ENCODE results near the gene SPAG5.

SPAG5 gene

GRCh38 chr17:28551421-28552175 lies 47.2 kb downstream of the SPAG5 start:
- Histone ChIP-seq H3K9me3 (ENCODE audit: control insufficient read depth in 2 of 2, low read length in 2 of 2) (no peaks in the 10 kb centered on the region), H3K4me3 (ENCODE audit: low read length in 2 of 2) (peak overlapping the region; percentile 74 to 81), H3K9ac (ENCODE audit: low read length in 2 of 2) (peak overlapping the region; percentile 52 to 64), H3K27me3 (ENCODE audit: control insufficient read depth in 1 of 2, insufficient read depth in 2 of 2, low read length in 2 of 2) (no peaks in the 10 kb centered on the region), H3K4me1 (ENCODE audit: control insufficient read depth, insufficient read depth, low read length) (peaks cover 25% of the 10 kb centered on the region), H3K27ac (ENCODE audit: low read length) (peak overlapping the region; percentile 37), H3K36me3 (ENCODE audit: control insufficient read depth in 2 of 2, insufficient read depth in 2 of 2, low read length in 2 of 2) (peaks cover 20 to 36% of the 10 kb centered on the region in 2 donors)

DNA sequence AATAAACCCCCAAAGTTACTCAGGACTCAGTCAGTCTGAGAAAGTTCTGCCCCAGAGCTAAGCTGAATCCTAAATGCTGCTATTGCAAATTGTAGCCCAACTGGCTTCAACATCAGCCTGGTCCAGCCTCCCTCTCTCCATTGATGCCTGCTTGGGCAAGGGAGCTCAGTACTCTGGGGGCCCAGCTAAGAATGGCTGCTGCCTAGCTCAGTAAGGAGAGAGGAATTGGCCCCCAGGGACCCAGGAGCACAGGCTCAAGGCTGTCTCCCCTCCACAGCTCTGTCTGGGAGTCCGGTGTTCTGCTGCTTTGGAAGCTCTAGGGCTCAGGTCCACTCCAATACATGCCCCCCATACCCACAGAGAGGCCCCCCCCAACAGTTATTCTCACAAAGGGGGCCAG lies 48.0 kb downstream of the SPAG5 start:
- H3K36me3 ChIP-seq (ENCODE audit: control insufficient read depth in 2 of 2, insufficient read depth in 2 of 2, low read length in 2 of 2): peaks cover 17 to 29% of the 10 kb centered on the region in 2 donors
- no peaks in the 10 kb centered on the region for H3K27me3 ChIP-seq (ENCODE audit: control insufficient read depth in 1 of 2, insufficient read depth in 2 of 2, low read length in 2 of 2)
- peaks cover 25% of the 10 kb centered on the region for H3K4me1 ChIP-seq (ENCODE audit: control insufficient read depth, insufficient read depth, low read length)
- H3K9me3 ChIP-seq (ENCODE audit: control insufficient read depth in 2 of 2, low read length in 2 of 2): no peaks in the 10 kb centered on the region
- H3K9ac ChIP-seq (ENCODE audit: low read length in 2 of 2): no peak overlapping the region
- H3K4me3 ChIP-seq (ENCODE audit: low read length in 2 of 2): no peak overlapping the region
- H3K27ac ChIP-seq (ENCODE audit: low read length): no peak overlapping the region

DNA sequence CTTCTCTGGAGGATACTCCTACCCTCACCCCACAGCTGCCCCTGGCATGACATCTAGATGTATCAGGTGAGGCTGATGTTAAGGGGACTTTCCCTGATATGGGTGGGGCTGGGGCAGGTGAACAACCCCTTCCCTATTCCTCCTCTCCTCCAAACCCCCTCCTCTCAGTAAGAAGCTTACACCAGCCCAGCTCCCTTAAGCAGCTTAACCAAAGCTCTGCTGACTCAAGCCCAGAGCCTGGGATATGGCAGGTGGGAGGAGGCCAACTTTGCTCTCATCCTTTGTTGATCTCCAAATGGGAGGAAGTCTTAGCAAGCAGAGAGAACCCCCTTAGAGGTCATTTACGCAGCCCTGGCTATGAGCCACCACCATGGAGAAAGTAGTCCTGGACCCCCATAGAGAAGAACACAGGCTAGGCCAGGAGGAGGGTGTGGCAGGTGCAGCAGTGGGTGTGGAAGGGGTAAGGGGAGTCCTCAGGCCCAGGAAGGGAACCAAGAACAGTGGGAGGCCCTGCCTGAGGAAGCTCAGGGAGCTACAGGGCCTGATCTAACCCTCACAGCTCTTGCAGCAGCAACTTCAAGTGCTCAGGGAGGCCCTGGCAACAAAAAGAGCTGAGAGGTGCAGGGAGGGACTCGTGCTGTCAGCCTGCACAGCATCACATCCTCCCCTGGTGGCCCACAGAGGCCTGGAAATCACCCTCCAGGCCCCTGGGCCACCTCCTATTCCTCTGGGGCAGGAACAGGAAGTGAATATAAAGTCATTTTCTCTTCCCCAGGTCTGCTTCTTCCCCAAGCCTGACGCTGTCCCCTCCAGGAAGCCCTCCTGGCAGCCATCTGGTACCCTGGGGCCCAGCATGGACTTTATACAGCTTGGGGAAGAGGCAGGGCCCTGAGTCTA lies 49.3 kb downstream of the SPAG5 start:
- peak overlapping the region in 1 of 2 donors; percentile 21 for H3K9ac ChIP-seq (ENCODE audit: low read length in 2 of 2)
- H3K36me3 ChIP-seq (ENCODE audit: control insufficient read depth in 2 of 2, insufficient read depth in 2 of 2, low read length in 2 of 2): peaks cover 13 to 21% of the 10 kb centered on the region in 2 donors
- H3K27me3 ChIP-seq (ENCODE audit: control insufficient read depth in 1 of 2, insufficient read depth in 2 of 2, low read length in 2 of 2): no peaks in the 10 kb centered on the region
- H3K9me3 ChIP-seq (ENCODE audit: control insufficient read depth in 2 of 2, low read length in 2 of 2): no peaks in the 10 kb centered on the region
- H3K4me1 ChIP-seq (ENCODE audit: control insufficient read depth, insufficient read depth, low read length): peaks cover 25% of the 10 kb centered on the region
- H3K4me3 ChIP-seq (ENCODE audit: low read length in 2 of 2): no peak overlapping the region
- H3K27ac ChIP-seq (ENCODE audit: low read length): no peak overlapping the region

DNA sequence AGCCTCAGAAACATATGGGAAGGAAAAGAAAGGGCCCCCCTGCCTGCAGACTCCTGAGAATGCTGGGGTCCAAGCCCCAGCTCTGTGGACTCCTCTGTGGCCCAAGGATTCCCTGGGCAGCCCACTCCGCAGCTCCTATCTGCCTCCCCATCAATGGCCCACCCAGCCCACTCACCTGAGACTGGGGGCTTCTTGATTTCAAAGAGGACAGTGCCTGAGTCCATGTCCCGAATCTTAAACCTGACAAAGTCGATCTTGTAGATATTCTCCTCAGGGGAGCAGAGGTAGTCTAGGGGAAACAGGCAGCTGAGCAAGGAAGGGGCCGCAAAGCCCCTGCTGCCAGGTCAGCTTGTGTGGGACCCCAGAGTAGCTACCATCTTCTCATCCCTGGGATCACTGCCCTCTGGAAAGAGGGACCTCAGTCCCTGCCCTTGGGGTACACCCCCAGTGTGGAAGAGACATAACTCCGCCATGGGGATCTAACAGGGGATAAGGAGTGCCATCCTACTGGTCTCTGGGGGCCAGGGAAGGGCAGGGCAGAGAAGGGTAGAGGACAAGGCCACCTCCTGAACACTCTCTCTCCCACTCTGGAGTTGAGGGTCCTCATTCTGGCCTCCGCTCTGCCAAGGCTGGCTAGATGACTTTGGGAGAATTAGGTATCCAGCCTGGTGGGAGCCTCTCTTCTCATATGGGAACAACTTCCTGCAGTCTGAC lies 50.3 kb downstream of the SPAG5 start:
- Histone ChIP-seq H3K4me3 (ENCODE audit: low read length in 2 of 2) (no peak overlapping the region), H3K36me3 (ENCODE audit: control insufficient read depth in 2 of 2, insufficient read depth in 2 of 2, low read length in 2 of 2) (peaks cover 4 to 12% of the 10 kb centered on the region in 2 donors), H3K27me3 (ENCODE audit: control insufficient read depth in 1 of 2, insufficient read depth in 2 of 2, low read length in 2 of 2) (no peaks in the 10 kb centered on the region), H3K27ac (ENCODE audit: low read length) (no peak overlapping the region), H3K4me1 (ENCODE audit: control insufficient read depth, insufficient read depth, low read length) (peaks cover 25% of the 10 kb centered on the region), H3K9me3 (ENCODE audit: control insufficient read depth in 2 of 2, low read length in 2 of 2) (no peaks in the 10 kb centered on the region), H3K9ac (ENCODE audit: low read length in 2 of 2) (no peak overlapping the region)

DNA sequence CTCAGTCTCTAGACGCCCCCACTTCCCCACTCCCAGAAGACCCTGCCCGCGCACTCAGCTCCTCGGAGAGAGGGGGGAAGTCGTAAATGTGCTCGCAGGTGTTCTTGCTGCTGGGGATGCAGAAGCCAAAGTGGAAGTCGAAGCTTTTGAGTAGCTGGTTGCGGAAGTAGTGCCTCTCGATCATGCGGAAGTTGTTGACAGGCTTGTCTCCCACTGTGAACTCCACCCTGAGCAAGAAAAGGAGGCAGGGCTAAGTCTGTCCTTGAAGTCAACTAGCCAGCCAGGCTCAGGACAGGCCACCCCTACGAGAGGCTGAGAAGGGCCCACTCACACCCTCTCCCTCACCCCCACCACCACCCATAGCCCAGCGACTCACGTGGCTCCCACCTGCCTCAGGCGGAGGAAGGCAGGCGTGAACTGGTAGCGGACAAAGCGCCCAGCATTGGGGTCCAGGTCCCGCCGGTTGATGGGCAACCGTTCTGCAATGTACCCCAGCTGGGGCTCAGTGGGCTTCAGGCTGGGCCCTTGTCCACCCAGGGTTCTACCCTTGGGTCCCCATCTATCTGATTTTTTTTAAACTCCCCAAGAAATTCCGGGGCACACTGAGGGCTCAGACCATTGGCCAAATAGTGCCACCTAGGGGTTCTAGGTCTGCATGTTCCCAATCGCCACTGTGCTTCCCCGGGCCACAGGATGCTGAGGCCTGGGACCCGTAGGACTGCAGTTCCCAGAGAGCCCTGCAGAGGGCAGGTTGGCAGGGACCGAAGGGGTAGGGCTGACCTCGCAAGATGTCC lies 51.0 kb downstream of the SPAG5 start:
- Histone ChIP-seq H3K9ac (ENCODE audit: low read length in 2 of 2) (no peak overlapping the region), H3K27me3 (ENCODE audit: control insufficient read depth in 1 of 2, insufficient read depth in 2 of 2, low read length in 2 of 2) (no peaks in the 10 kb centered on the region), H3K27ac (ENCODE audit: low read length) (no peak overlapping the region), H3K4me1 (ENCODE audit: control insufficient read depth, insufficient read depth, low read length) (peaks cover 23% of the 10 kb centered on the region), H3K4me3 (ENCODE audit: low read length in 2 of 2) (no peak overlapping the region), H3K36me3 (ENCODE audit: control insufficient read depth in 2 of 2, insufficient read depth in 2 of 2, low read length in 2 of 2) (peaks cover 4 to 8% of the 10 kb centered on the region in 2 donors), H3K9me3 (ENCODE audit: control insufficient read depth in 2 of 2, low read length in 2 of 2) (no peaks in the 10 kb centered on the region)

GRCh38 chr17:28547096-28547622 lies 51.7 kb downstream of the SPAG5 start:
- Histone ChIP-seq H3K27me3 (ENCODE audit: control insufficient read depth in 1 of 2, insufficient read depth in 2 of 2, low read length in 2 of 2) (no peaks in the 10 kb centered on the region), H3K9ac (ENCODE audit: low read length in 2 of 2) (no peak overlapping the region), H3K36me3 (ENCODE audit: control insufficient read depth in 2 of 2, insufficient read depth in 2 of 2, low read length in 2 of 2) (peaks cover 4 to 8% of the 10 kb centered on the region in 2 donors), H3K9me3 (ENCODE audit: control insufficient read depth in 2 of 2, low read length in 2 of 2) (no peaks in the 10 kb centered on the region), H3K4me3 (ENCODE audit: low read length in 2 of 2) (no peak overlapping the region), H3K4me1 (ENCODE audit: control insufficient read depth, insufficient read depth, low read length) (peaks cover 21% of the 10 kb centered on the region), H3K27ac (ENCODE audit: low read length) (no peak overlapping the region)

- Histone ChIP-seq H3K27ac (ENCODE audit: low read length) (no peak overlapping the region), H3K4me1 (ENCODE audit: control insufficient read depth, insufficient read depth, low read length) (peaks cover 11% of the 10 kb centered on the region), H3K9ac (ENCODE audit: low read length in 2 of 2) (no peak overlapping the region), H3K27me3 (ENCODE audit: control insufficient read depth in 1 of 2, insufficient read depth in 2 of 2, low read length in 2 of 2) (no peaks in the 10 kb centered on the region), H3K4me3 (ENCODE audit: low read length in 2 of 2) (no peak overlapping the region), H3K36me3 (ENCODE audit: control insufficient read depth in 2 of 2, insufficient read depth in 2 of 2, low read length in 2 of 2) (peaks cover 4 to 8% of the 10 kb centered on the region in 2 donors), H3K9me3 (ENCODE audit: control insufficient read depth in 2 of 2, low read length in 2 of 2) (no peaks in the 10 kb centered on the region)
Observed at GRCh38 chr17:28545787-28546415, 52.9 kb downstream of the SPAG5 start.

DNA sequence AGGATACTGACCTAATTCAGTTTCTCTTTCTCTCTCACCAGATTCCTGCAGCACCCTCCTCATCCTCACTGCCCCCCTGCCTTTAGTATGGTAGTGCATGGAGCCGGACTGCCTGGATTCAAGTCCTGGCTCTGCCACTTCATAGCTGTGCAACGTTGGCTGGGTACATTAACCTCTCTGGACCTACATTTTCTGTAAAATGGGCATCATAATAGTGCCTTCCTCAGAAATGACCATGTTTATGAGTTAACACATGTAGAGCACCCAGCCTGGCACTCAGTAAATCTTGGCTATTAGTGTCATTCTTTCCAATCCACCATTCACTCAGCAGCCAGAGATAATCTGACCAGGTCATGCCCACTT lies 53.7 kb downstream of the SPAG5 start:
- H3K27ac ChIP-seq (ENCODE audit: low read length): no peak overlapping the region
- no peak overlapping the region for H3K9ac ChIP-seq (ENCODE audit: low read length in 2 of 2)

DNA sequence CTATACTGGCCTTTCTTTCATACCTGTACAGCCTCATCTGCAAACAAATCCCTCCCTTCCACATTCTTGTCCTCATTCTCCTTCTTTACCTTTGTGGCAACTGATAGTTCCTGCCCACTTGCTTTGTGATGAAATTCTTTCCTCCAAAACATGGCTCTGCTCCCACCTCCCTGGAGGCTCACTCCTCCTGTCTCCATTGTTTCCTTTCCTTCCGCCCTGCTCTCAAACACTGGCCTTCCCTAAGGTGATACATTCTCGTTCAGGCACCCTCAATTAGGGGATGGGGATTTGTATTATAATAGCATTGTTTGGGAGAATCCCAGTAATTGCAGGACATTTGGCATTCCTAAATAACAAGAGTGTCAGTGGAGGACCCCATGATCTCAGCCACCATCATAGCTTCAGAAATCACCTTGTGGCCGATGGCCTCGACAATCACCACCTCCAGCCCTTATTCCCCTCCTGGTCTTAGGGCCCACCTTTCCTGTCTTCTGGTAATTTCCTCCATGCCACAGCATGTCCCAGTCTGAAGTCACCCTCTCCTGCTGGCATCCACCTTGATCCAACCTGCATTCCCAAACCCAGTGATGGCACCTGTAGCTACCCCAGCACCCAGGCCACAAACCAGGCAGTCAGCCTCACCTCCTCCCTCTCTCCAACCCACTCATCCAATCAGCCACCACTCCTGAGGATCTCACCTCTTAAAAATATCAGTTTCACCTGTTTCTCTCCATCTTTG lies 54.3 kb downstream of the SPAG5 start:
- Histone ChIP-seq H3K9ac (ENCODE audit: low read length in 2 of 2) (no peak overlapping the region), H3K9me3 (ENCODE audit: control insufficient read depth in 2 of 2, low read length in 2 of 2) (no peaks in the 10 kb centered on the region), H3K27ac (ENCODE audit: low read length) (no peak overlapping the region), H3K36me3 (ENCODE audit: control insufficient read depth in 2 of 2, insufficient read depth in 2 of 2, low read length in 2 of 2) (peaks cover 4 to 8% of the 10 kb centered on the region in 2 donors), H3K4me3 (ENCODE audit: low read length in 2 of 2) (no peak overlapping the region), H3K27me3 (ENCODE audit: control insufficient read depth in 1 of 2, insufficient read depth in 2 of 2, low read length in 2 of 2) (no peaks in the 10 kb centered on the region), H3K4me1 (ENCODE audit: control insufficient read depth, insufficient read depth, low read length) (peaks cover 8% of the 10 kb centered on the region)

More for the DNA sequence above, 53.7 kb downstream of the SPAG5 start:
- Histone ChIP-seq H3K9me3 (ENCODE audit: control insufficient read depth in 2 of 2, low read length in 2 of 2) (no peaks in the 10 kb centered on the region), H3K4me1 (ENCODE audit: control insufficient read depth, insufficient read depth, low read length) (peaks cover 8% of the 10 kb centered on the region), H3K4me3 (ENCODE audit: low read length in 2 of 2) (no peak overlapping the region), H3K36me3 (ENCODE audit: control insufficient read depth in 2 of 2, insufficient read depth in 2 of 2, low read length in 2 of 2) (peaks cover 4 to 8% of the 10 kb centered on the region in 2 donors), H3K27me3 (ENCODE audit: control insufficient read depth in 1 of 2, insufficient read depth in 2 of 2, low read length in 2 of 2) (no peaks in the 10 kb centered on the region)

Measured in stomach smooth muscle (tissue), 2 donors.